Measurements from ENCODE around the gene CCNQ.

Gene CCNQ

GRCh38 chrX:153595859-153596857, 2.8 kb downstream of the CCNQ start:
- DNase-seq, result no peak

- DNase-seq, result no peak
These were observed 3.6 kb downstream of the CCNQ start for GRCh38 chrX:153595387-153595786.

- DNase-seq, result no peak
These were observed 5.0 kb downstream of the CCNQ start for GRCh38 chrX:153593811-153594500.

DNA sequence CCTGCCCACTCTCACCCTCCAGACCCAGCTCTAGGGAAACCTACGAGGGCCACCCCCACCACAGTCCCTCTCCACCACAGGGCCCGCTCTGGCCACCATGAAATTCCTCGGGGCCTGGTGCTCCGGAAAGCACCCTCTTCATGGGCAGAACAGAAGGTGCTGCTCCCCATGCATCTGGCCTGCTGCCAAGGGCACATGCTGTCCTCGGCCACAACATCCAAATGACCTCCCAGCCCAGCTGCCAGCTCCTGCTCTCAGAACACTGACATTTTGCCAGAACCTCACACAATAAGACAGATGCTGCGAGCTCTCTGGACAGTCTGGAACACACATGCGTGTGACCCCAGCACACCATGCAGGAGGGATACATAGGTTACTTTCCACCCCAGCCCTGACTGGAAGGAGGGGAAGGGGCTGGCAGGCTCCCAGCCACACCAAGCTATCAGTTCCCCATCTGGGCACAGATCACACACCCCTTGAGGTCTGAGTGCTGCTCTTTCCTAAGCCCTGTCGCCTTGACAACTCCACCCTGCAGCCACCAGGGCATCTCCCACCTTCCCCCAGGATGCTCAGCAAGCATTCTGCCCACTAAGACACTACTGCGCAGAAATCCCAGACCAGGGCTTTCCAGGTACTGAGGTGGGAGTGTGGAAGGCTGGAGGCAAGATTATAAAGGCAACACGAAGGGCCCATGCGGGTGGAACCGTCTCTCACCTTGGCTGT, 5.8 kb downstream of the CCNQ start:
- DNase-seq, result peak; percentile 14 to 15

GRCh38 chrX:153592091-153592833, 6.7 kb downstream of the CCNQ start:
- no peak for DNase-seq

GRCh38 chrX:153590961-153591956, 7.7 kb downstream of the CCNQ start:
- no peak for DNase-seq

GRCh38 chrX:153588782-153589446, 10.0 kb downstream of the CCNQ start:
- no peak for DNase-seq

DNA sequence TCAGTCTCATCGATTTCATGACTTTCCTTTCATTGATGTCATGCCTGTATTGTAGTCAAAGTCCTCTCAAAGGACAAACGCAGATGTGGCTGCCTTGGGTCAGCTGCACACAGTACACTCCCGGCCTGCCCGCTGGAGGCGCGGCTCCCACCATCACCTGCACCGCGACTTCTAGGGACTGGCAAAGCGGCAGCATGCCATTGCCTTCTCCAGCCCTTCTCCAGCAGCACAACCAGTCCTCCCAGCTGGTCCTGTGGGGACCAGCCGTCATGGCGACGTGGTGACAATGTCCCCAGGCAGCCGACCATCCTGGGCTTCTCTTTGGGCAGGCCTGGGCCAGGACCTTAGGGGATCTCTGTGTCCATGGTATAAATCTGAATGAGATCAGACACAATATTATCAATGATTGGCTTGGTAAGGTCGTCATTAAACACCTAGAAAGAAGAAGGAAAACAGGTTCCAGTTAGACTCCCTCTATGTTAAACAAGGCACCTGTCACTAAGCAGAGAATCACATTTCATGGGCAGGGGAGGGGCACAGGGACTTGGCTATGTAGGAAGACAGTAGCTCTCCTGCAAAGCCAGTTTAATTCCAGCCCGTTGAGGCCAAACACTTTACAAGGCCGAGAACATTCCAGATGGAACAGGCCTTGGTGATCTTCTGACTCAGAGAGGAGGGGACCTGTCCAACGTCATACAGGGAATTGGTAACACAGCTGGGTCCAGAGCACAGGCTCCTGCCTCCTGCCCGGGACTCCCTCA, 10.7 kb downstream of the CCNQ start:
- no peak for DNase-seq

DNA sequence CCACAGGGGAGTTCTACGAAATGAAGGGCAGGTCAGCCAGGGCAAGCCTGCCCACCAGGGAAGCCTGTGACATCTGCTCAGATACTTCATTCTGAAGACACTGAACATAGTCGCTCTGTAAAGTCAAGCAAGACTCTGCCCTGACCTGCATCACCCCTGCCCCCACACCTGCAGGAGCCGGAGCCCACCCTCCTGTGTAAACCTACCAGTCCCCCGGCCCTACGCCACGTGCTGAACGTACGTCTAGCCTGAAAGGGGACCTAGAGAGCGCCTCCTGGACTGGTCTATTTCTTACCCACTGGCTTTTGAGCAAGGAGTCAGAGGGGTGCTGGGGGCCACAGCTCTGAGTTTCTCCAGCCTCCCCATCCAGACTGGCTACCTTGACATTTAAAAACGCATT, 11.6 kb downstream of the CCNQ start:
- no peak for DNase-seq

DNA sequence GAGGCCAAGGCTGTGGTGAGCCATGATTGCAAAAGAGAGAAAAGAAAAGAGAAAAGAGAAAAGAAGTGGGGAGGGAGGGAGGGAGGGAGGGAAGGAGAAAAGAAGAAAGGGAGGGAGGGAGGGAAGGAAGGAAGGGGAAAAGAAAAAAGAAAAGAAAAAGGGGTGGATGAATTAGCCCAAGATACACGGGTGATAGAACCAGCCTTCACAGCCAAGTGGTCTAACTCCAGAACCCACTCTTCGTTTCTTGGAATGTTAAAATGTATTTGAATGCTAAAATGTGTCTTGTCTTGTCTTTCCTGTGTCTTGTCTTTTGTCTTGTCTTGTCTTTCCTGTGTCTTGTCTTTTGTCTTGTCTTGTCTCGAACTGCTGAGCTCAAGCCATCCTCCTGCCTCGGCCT, 13.1 kb downstream of the CCNQ start:
- no peak for DNase-seq

- DNase-seq, result no peak
These were observed 15.5 kb downstream of the CCNQ start for GRCh38 chrX:153583433-153583832.

- DNase-seq, result no peak
These were observed 16.0 kb downstream of the CCNQ start for GRCh38 chrX:153582896-153583295.

- no peak for DNase-seq
These were observed 18.1 kb downstream of the CCNQ start for GRCh38 chrX:153580700-153581386.

DNA sequence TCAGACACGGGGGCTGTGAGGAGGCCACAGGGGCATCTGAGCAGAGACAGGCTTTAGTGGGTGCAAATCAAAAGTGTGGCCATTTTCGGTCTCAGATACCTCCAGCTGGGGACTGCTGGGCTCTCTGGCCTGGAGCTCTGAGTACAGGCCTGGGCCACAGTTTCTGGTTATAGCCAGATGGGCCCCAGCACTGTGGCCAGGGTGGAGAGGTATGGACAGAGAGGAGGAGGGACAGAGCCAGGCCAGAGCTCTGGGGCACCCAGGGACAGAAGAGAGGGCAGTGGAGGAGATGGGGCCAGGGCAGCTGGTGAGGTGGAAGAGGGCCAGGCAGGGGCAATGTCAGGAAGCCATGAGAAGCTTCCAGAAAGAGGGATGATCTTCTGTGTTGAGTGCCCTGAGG, 20.1 kb downstream of the CCNQ start:
- no peak for DNase-seq

GRCh38 chrX:153578200-153578835, 20.6 kb downstream of the CCNQ start:
- DNase-seq, result no peak

DNA sequence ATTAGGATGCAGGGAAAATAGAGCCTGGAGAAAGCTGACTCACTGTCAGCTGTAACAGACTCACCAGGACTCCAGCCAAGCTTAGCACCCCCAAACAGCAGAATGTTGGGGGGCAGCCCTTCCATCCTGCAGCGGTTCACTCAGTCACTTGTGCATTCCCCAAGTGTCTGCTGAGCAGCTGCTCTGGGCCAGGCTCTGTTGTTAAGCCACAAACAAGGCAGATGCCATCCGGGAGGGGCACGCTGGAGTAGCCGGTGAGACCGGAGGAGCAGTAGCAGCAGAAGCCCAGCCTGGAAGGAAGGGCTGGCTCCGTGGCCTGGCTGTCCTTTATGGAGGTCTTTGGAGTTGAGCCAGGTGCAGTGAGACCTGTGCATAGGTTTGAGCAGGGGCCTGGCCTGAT, 22.0 kb downstream of the CCNQ start:
- DNase-seq, result no peak

DNA sequence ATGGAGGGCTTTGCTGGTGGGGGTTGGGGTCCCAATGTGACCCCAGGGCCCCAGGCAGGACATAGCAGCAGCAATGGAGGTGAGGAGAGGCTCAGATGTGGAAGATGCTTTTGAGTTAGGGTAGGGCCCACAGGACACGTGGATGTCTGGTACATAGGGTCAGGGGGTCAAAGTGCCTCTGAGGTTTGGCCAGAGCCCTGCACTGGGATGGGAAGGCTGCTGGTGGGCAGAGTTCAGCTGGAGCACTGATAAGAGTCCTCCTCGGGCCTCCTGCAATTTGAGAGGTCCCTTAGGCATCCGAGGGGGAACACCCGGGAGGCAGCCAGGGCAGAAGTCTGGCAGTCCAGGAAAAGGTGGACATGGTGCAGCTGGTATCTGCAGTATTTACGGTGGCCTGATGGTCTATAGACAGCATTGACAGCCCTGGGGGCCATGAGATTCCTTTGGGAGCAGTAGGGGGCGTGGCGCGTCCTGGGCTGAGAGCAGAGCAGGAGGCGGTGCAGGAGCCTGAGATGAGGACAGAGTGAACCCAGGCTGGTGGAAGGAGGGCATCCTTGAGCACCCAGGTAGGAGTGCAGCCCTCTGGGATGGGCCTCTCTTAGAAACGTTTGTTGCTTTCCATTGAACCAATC, 22.6 kb downstream of the CCNQ start:
- DNase-seq, result no peak

GRCh38 chrX:153573984-153574383, 25.0 kb downstream of the CCNQ start:
- no peak for DNase-seq

Measured in SHP77 (cell line).